Hair follicle dermal papilla cell (primary cell): ENCODE results near the gene SVOP. TPM values are rescaled to one million over a fixed set of nuclear protein-coding genes. Genes with fewer than 3 reads are reported as not detected.

Source experiments
- small RNA-seq: library from RNA; depleted of rRNA; stranded (forward); fragments of <200 nt; gene quantifications from one replicate; pipeline ENCODE3, GENCODE V24; 2012
- total RNA-seq: library from RNA; depleted of rRNA; stranded (reverse); fragments of >200 nt; gene quantifications from 2 replicates; pipeline ENCODE4 v1.2.3, GENCODE V29; 2012

Gene SVOP
- not detected in 2 replicates for total RNA-seq

DNA sequence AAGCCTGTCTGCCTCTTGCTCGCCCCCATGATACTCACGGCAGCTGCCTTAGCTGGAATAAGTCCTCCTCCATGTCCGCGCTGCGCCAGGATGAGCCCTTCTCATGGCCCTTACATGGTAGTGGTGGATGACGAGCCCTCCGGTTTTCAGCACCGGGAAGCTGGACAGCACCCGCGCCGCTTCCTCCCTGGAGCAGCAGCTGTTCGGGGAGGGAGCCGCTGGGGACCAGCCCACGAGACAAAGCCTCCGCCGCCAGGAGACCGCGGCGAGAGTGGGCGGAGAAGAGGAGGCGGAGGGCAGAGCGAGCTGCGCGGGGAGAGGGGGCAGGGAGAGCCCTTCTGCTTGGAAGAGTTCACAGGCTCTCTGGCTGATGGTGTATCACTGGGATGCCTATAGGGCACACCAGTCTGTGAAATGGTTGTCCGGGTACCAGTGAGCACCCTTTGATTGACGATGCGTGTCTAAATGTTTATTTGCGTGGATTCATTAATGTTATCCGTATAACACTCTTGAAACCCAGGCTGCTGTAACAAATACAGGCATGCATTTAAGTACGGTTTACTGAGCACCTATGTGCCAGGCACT lies at the start of gene SVOP:
SVOP (minus strand) TSS at position 273 of the 585 bp plus-strand sequence; CDS start at position 73, 200 bp downstream.

GRCh38 chr12:109052414-109053323 lies 31.8 kb upstream of the SVOP start, which contains the start of gene USP30:
USP30 (plus strand) TSS chr12:109052576; CDS start chr12:109052679, 103 bp downstream.

GRCh38 chr12:108879615-108880254 lies 141.1 kb downstream of the SVOP start, which contains the start of gene DAO:
DAO (plus strand) TSS chr12:108880092; CDS start chr12:108885007, 4,915 bp downstream.

Small RNAs within 50 kb of the gene (small RNA-seq; reads per million reads assigned to genes)
- not detected for gene AC190387.1
- gene RNA5SP372: not detected
- not detected for gene RNU6-361P

Other genes starting within 250 kb of the SVOP start
- gene SSH1, start 163.5 kb downstream of the SVOP start, total RNA-seq: 40.8 and 52.4 TPM in 2 replicates
- gene DAO, start 141.0 kb downstream of the SVOP start, total RNA-seq: not detected in 2 replicates
- 17.4 and 20.9 TPM in 2 replicates for gene USP30, start 31.5 kb upstream of the SVOP start, total RNA-seq
- 10.3 and 14.1 TPM in 2 replicates for gene ALKBH2, start 72.4 kb upstream of the SVOP start, total RNA-seq
- gene UNG, start 76.5 kb upstream of the SVOP start, total RNA-seq: 21.9 and 24.2 TPM in 2 replicates
- gene ACACB, start 95.5 kb upstream of the SVOP start, total RNA-seq: 10.7 and 18.5 TPM in 2 replicates